OCI-LY7 (cell line): ENCODE data around the gene DDAH1. TPM values are rescaled to one million over a fixed set of nuclear protein-coding genes. Genes with fewer than 3 reads are reported as not detected.

ENCODE experiments used
- BruUV-seq: library from RNA; stranded (reverse); fragments of 400-500 nt; replicated peaks from 2 replicates; lab custom pipeline; 2021; lab: Mats Ljungman, UMichigan
- CTCF ChIA-PET: fragments of 300-600 bp; sonication (Branson Sonifier 250); formaldehyde crosslinking; loops from one replicate; lab custom pipeline; 2022; ENCODE audit warnings: antibody characterized with exemption; ENCODE audit not compliant: unreplicated experiment; lab: Charles Lee
- POLR2A ChIA-PET: fragments of 300-600 bp; sonication (Branson Sonifier 250); formaldehyde crosslinking; loops from one replicate; lab custom pipeline; 2022; ENCODE audit warnings: antibody characterized with exemption; lab: Charles Lee
- DNase-seq: peaks from one replicate; pipeline ENCODE4 v3.0.0-alpha.2; 2015; ENCODE audit warnings: low spot score
- H2AFZ ChIP-seq: fragments of 200-600 bp; sonication (generic), shearing (Covaris generic); 2 replicates; pipeline ENCODE4 v1.6.1; 2014; ENCODE audit warnings: mild to moderate bottlenecking, antibody characterized with exemption, low read length, moderate library complexity
- H3K27ac ChIP-seq: fragments of 200-600 bp; sonication (generic); 2 replicates; pipeline ENCODE4 v1.5.1; 2014; ENCODE audit warnings: mixed run types, low read depth, mild to moderate bottlenecking, moderate library complexity, low read length, inconsistent platforms; ENCODE audit not compliant: poor library complexity, severe bottlenecking
- H3K36me3 ChIP-seq: fragments of 200-600 bp; sonication (generic); 2 replicates; pipeline ENCODE4 v1.6.1; 2014; ENCODE audit warnings: mild to moderate bottlenecking, antibody characterized with exemption, low read length, moderate library complexity, mixed read lengths; ENCODE audit not compliant: insufficient read depth
- H3K4me1 ChIP-seq: fragments of 200-600 bp; sonication (generic); 2 replicates; pipeline ENCODE4 v1.5.1; 2014; ENCODE audit warnings: mild to moderate bottlenecking, low read length; ENCODE audit not compliant: insufficient read depth, poor library complexity, severe bottlenecking
- H3K4me2 ChIP-seq: fragments of 200-600 bp; sonication (generic); 2 replicates; pipeline ENCODE4 v1.6.1; 2014; ENCODE audit warnings: mild to moderate bottlenecking, low read length
- H3K4me3 ChIP-seq: fragments of 200-600 bp; sonication (generic); 2 replicates; pipeline ENCODE4 v1.5.1; 2014; ENCODE audit warnings: mild to moderate bottlenecking, low read depth, low read length; ENCODE audit not compliant: poor library complexity, severe bottlenecking
- H3K79me2 ChIP-seq: fragments of 200-600 bp; sonication (generic); 2 replicates; pipeline ENCODE4 v1.6.1; 2016; ENCODE audit warnings: low read depth, mild to moderate bottlenecking, low read length, moderate library complexity, mixed read lengths; ENCODE audit not compliant: insufficient read depth
- H3K9me2 ChIP-seq: fragments of 200-600 bp; sonication (generic); 2 replicates; pipeline ENCODE4 v1.6.1; 2016; ENCODE audit warnings: mild to moderate bottlenecking, low read length, mixed read lengths; ENCODE audit not compliant: insufficient read depth
- H3K9me3 ChIP-seq: fragments of 200-600 bp; sonication (generic); 2 replicates; pipeline ENCODE4 v1.6.1; 2014; ENCODE audit warnings: mild to moderate bottlenecking, mixed run types, low read length, mixed read lengths
- H4K20me1 ChIP-seq: fragments of 200-600 bp; sonication (generic); 2 replicates; pipeline ENCODE4 v1.6.1; 2014; ENCODE audit warnings: mild to moderate bottlenecking, antibody characterized with exemption, low read length, moderate library complexity, mixed read lengths; ENCODE audit not compliant: insufficient read depth
- EZH2phosphoT487 ChIP-seq: fragments of 200-600 bp; sonication (generic); IDR thresholded peaks from 2 replicates; pipeline ENCODE4 v1.6.1; 2018; ENCODE audit warnings: low read depth, borderline replicate concordance, mild to moderate bottlenecking, mixed run types, antibody characterized with exemption, low read length, moderate library complexity, mixed read lengths
- intact Hi-C: fragments of 100-400 bp; cut with micrococcal nuclease; formaldehyde crosslinking; loops from one replicate; pipeline ENCODE4 v1.10.0; 2022; ENCODE audit not compliant: unreplicated experiment
- total RNA-seq, 2 experiments: library from RNA; depleted of rRNA in 1 of 2; stranded (reverse); fragments of >200 nt in 1 of 2; shearing (Covaris generic) in 1 of 2; gene quantifications; 2 replicates each; pipeline ENCODE4 v1.2.3, GENCODE V29; 2014 to 2022
- TF ChIP-seq, protein P1 (sequence below): fragments of 200-600 bp; sonication (generic); conservative IDR thresholded peaks from 2 replicates; pipeline ENCODE4 v1.5.1; 2014; ENCODE audit warnings: mild to moderate bottlenecking, antibody characterized with exemption, low read length, moderate library complexity, mixed read lengths

Gene DDAH1
- total RNA-seq, 2 experiments from 2014 or later = not detected

DNA sequence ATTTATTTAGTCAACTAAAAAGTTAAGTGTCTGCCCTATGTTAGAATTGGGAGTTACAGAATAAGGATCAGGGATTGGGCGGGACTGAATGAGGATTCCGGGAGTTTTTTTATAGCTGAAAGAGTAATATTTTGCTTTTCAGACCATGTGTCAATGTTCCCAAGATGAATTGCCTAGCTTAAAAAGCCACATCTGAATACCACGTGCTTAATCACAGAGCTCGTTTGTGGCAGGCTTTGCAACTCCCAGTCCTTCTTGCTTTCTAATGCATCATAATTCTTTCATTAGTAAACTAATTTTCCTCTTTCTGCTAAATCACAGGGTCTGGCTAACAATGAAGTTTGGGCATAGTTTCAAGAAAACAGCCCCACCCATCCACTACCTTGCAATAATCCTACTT, 184.3 kb downstream of the DDAH1 start:
- intact Hi-C loops = no loop called here
- Histone ChIP-seq H3K9me3 (0 out of 2 replicates have a peak, but pooled peaks cover 6% of the 10 kb centered on the region), H3K79me2 (peaks cover 4% of the 10 kb centered on the region; the same call in 1 of the 2 replicates), H3K9me2 (no peaks in the 10 kb centered on the region), H4K20me1 (no peaks in the 10 kb centered on the region), H3K4me1 (peaks cover 7% of the 10 kb centered on the region), H3K4me3 (no peak overlapping the region), H2AFZ (no peak overlapping the region), H3K4me2 (no peak overlapping the region), H3K36me3 (no peaks in the 10 kb centered on the region), H3K27ac (no peak overlapping the region)
- TF ChIP-seq EZH2phosphoT487 = no peak
- TF ChIP-seq, protein P1, sequence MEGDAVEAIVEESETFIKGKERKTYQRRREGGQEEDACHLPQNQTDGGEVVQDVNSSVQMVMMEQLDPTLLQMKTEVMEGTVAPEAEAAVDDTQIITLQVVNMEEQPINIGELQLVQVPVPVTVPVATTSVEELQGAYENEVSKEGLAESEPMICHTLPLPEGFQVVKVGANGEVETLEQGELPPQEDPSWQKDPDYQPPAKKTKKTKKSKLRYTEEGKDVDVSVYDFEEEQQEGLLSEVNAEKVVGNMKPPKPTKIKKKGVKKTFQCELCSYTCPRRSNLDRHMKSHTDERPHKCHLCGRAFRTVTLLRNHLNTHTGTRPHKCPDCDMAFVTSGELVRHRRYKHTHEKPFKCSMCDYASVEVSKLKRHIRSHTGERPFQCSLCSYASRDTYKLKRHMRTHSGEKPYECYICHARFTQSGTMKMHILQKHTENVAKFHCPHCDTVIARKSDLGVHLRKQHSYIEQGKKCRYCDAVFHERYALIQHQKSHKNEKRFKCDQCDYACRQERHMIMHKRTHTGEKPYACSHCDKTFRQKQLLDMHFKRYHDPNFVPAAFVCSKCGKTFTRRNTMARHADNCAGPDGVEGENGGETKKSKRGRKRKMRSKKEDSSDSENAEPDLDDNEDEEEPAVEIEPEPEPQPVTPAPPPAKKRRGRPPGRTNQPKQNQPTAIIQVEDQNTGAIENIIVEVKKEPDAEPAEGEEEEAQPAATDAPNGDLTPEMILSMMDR = no peak
- no peak for DNase-seq
- BruUV-seq = no TSS peak
- ChIA-PET POLR2A (interaction anchor here (1.4 kb wide), 1 partner anchor 10 kb away, joined by 8 read pairs; no protein-coding TSS in a partner anchor), CTCF (no interaction called here)

DNA sequence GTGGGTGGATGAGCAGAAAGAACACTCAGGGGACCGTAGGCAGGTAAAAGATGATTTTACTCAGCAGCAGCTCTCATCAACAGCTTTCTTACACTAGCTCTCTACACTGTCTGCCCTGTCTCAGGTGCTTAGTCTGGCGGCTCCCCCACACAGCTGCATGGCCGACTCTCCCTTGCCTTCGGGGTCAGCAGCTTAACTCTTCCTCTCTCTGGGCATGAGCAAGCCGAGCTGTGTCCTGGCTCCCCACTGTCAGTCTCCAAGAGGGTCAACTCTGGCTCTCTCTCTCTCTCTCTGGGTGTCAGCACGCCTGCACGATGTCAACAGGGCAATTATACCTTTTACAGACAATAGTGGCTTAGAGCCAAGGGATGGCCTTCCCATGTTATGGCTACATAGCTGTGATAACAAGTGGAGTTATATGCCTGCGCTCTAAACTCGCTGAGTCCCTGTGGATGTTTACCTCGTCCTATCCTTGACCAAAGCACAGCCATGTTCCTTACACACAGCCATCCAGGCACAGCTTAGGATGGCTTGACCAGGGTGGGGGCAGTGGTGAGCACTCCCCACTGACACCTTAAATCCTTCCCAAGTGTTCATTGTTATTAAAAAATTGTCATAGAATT, 185.4 kb downstream of the DDAH1 start:
- no TSS peak for BruUV-seq
- TF ChIP-seq, protein P1 = no peak
- TF ChIP-seq EZH2phosphoT487 = no peak
- Histone ChIP-seq H3K79me2 (peaks cover 15% of the 10 kb centered on the region), H3K9me2 (no peaks in the 10 kb centered on the region), H3K9me3 (0 out of 2 replicates have a peak, but pooled peaks cover 6% of the 10 kb centered on the region), H4K20me1 (peaks cover 10% of the 10 kb centered on the region), H3K27ac (no peak overlapping the region), H3K4me1 (peaks cover 15% of the 10 kb centered on the region), H3K36me3 (peaks cover 1% of the 10 kb centered on the region; the same call in 1 of the 2 replicates), H3K4me3 (no peak overlapping the region), H2AFZ (no peak overlapping the region; the same call in 1 of the 2 replicates), H3K4me2 (no peak overlapping the region)
- POLR2A ChIA-PET = interaction anchor here (0.7 kb wide), 1 partner anchor 284 kb away, joined by 3 read pairs; no protein-coding TSS in a partner anchor
- CTCF ChIA-PET = no interaction called here
- intact Hi-C loops = loop anchor here (5.0 to 10.0 kb wide), 4 partner anchors 282 to 977 kb away; partner anchors contain the start of genes MCOLN2, SAMD13 and SSX2IP
- peak; percentile 22 for DNase-seq

DNA sequence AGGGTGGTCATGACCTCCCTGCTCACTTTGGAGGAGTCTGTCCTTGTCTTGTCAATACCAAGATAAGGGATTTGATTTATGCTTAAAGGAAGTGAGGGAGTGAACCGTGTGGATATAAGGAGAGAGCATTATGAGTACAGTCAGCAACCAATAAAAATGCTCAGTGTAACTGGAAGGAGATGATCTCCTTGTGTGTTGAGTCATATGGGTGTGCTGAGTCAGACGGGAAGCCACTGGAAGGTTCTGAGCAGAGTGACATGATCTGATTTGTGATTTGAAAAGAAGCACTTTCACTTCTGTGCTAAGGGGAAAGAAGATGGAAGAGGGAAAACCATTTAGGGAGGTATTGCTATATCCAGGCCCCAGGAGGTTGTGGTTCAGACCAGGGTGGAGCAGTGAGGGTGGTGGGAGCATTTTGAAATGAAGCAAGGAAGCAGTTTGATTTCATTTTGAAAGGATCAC, 186.1 kb downstream of the DDAH1 start:
- no peak overlapping the region for H3K4me3 ChIP-seq
- 0 out of 2 replicates have a peak, but pooled peaks cover 6% of the 10 kb centered on the region for H3K9me3 ChIP-seq
- H3K4me1 ChIP-seq = peaks cover 21% of the 10 kb centered on the region
- POLR2A ChIA-PET = interaction anchor here (1.4 kb wide), 1 partner anchor 11 kb away, joined by 10 read pairs; no protein-coding TSS in a partner anchor
- CTCF ChIA-PET = no interaction called here
- no peak for DNase-seq
- H3K4me2 ChIP-seq = no peak overlapping the region
- H3K9me2 ChIP-seq = no peaks in the 10 kb centered on the region
- TF ChIP-seq, protein P1 = no peak
- no peak for TF ChIP-seq EZH2phosphoT487
- no TSS peak for BruUV-seq
- peaks cover 22% of the 10 kb centered on the region for H3K79me2 ChIP-seq
- intact Hi-C loops = loop anchor here (5.0 to 10.0 kb wide), 4 partner anchors 282 to 977 kb away; partner anchors contain the start of genes MCOLN2, SAMD13 and SSX2IP
- H4K20me1 ChIP-seq = peaks cover 16% of the 10 kb centered on the region
- peaks cover 8% of the 10 kb centered on the region; the same call in 1 of the 2 replicates for H3K36me3 ChIP-seq
- H2AFZ ChIP-seq = peak overlapping the region; percentile 9; the same call in 1 of the 2 replicates
- H3K27ac ChIP-seq = no peak overlapping the region
